Heart right ventricle (tissue), 16 donors: ENCODE measurements around the gene HAO1. TPM values are rescaled to one million over a fixed set of nuclear protein-coding genes. Genes with fewer than 3 reads are reported as not detected.

Source experiments
- ATAC-seq, 8 donors: fragments of 200-7000 bp; cut with Tn5 transposase; one replicate each; pipeline ENCODE4 v1.9.1; 2020; ENCODE audit warnings: mild to moderate bottlenecking in 8 of 8, moderate library complexity in 8 of 8, moderate number of reproducible peaks in 1 of 8
- DNase-seq, 2 donors: peaks; one replicate each; pipeline ENCODE4 v3.0.0-alpha.2; 2020
- H3K27ac ChIP-seq, 10 donors: fragments of 200-600 bp; sonication (generic) in 2 of 10; one replicate each; pipeline versions ENCODE4 v1.5.0 to v1.8.0; 2020 to 2022; ENCODE audit warnings: mild to moderate bottlenecking in 3 of 10
- H3K27me3 ChIP-seq, 7 donors: fragments of 200-600 bp; one replicate each; pipeline ENCODE4 v1.8.0; 2021 to 2022; ENCODE audit warnings: mild to moderate bottlenecking in 2 of 7
- H3K36me3 ChIP-seq, 9 donors: fragments of 200-600 bp; sonication (generic) in 1 of 9; one replicate each; pipeline versions ENCODE4 v1.5.0 to v1.8.0; 2020 to 2022; ENCODE audit warnings: mild to moderate bottlenecking in 2 of 9
- H3K4me1 ChIP-seq, 9 donors: fragments of 200-600 bp; sonication (generic) in 1 of 9; one replicate each; pipeline versions ENCODE4 v1.5.0 to v1.8.0; 2020 to 2022; ENCODE audit warnings: mild to moderate bottlenecking in 4 of 9
- H3K4me3 ChIP-seq, 10 donors: fragments of 200-600 bp; sonication (generic) in 2 of 10; one replicate each; pipeline versions ENCODE4 v1.5.0 to v1.8.0; 2020 to 2022; ENCODE audit warnings: mild to moderate bottlenecking in 7 of 10, moderate library complexity in 2 of 10
- H3K9me3 ChIP-seq, 11 donors: fragments of 200-600 bp in 10 of 11; sonication (generic) in 2 of 11; one replicate each; pipeline versions ENCODE4 v1.5.0 to v1.8.0; 2013 to 2022; ENCODE audit warnings: mild to moderate bottlenecking in 2 of 11, control low read depth in 1 of 11, moderate library complexity in 1 of 11
- CTCF ChIP-seq, 9 donors: fragments of 200-600 bp; sonication (generic) in 2 of 9; IDR thresholded peaks; one replicate each; pipeline versions ENCODE4 v1.5.0 to v1.8.0; 2021 to 2022; ENCODE audit warnings: antibody characterized with exemption in 9 of 9, mild to moderate bottlenecking in 5 of 9, moderate library complexity in 1 of 9
- WGBS, 2 donors: extraction: QIAGEN DNeasy Blood & Tissue Kit; methylation state at CpG; one replicate each; pipeline ENCODE4 v1.1.7; 2013; ENCODE audit warnings: inconsistent platforms in 1 of 2; 5-methylcytosine and 5-hydroxymethylcytosine counted together
- intact Hi-C, 10 donors: fragments of 100-400 bp; cut with DNase I; formaldehyde crosslinking; loops; one replicate each; pipeline versions ENCODE4 v1.11.1 to v1.14.2; 2022
- polyA plus RNA-seq, 2 donors: library from polyadenylated mRNA; stranded (reverse); fragments of 200-250 nt; gene quantifications; one replicate each; pipeline ENCODE4 v1.2.3, GENCODE V29; 2013
- total RNA-seq, 10 donors: library from RNA; stranded (reverse); fragmentation: NEBNext Ultra II Directional in 3 of 10; extraction: Animal tissue kit (Norgen Biotek cat#: 25700) in 3 of 10; gene quantifications; one replicate each; pipeline versions ENCODE4 v1.2.1 to v1.2.4, GENCODE V29; 2021 to 2023
- donor health status: Arrhythmogenic right ventricular cardiomyopathy.
- donor health status: ischemic (EF 13 %, LVEDD 7.1; RV severe dilation, severe dysfunction).
- donor health status: healthy with polysubstance abuse.
- donor health status: DM: no; HTN: yes; CAD: no.
- donor health status: DM: no; HTN: no; CAD: no.
- donor health status: ischemic (EF 25% LVEDD 6.9; RV normal size, moderate dysfunction).
- donor health status: ischemic (EF 25% LVEDD 5.7; RV mildly dilated, moderate dysfunction).
- donor health status: healthy.
- donor health status: DM: yes; HTN: yes; CAD: no.
- donor health status: Ischemic cardiomyopathy.
- donor health status: ischemic (EF 35%, LVEDD 5.7; RV mildly dilated, moderate dysfunction).
- donor health status: nonischemic (EF 11% LVEDD 7.7; RV severe dilation, severe dysfunction).
- donor health status: DM: yes; HTN: yes; CAD: no.
- donor health status: PGD.
- donor health status: ischemic (EF 29% LVEDD 5.4; RV normal size, mild dysfunction).
- donor health status: nonischemic (EF 23%, LVEDD 6.1; RV moderate dilation, normal function).

The HAO1 gene
- total and polyA plus RNA-seq, 12 donors: not detected

- ATAC-seq: no peak
- intact Hi-C loops: no loop called here
- Histone ChIP-seq H3K27ac (no peak overlapping the region), H3K4me1 (peaks cover 0 to 9% (median 0%) of the 10 kb centered on the region in 9 donors), H3K4me3 (no peak overlapping the region), H3K27me3 (no peaks in the 10 kb centered on the region), H3K36me3 (no peaks in the 10 kb centered on the region), H3K9me3 (no peaks in the 10 kb centered on the region)
- TF ChIP-seq CTCF (IDR thresholded peaks at IDR 0.05): no peak
- DNase-seq: no peak
- WGBS, 2 donors: 84 to 91% methylated on average over 4 of the region's 4 CpGs
Measured at GRCh38 chr20:7882076-7882475, 58.2 kb downstream of the HAO1 start.

- Histone ChIP-seq H3K36me3 (no peaks in the 10 kb centered on the region), H3K4me1 (peaks cover 0 to 9% (median 0%) of the 10 kb centered on the region in 9 donors), H3K9me3 (no peaks in the 10 kb centered on the region), H3K4me3 (no peak overlapping the region), H3K27me3 (no peaks in the 10 kb centered on the region), H3K27ac (no peak overlapping the region)
- intact Hi-C loops: no loop called here
- 79 to 80% methylated on average over 3 of the region's 3 CpGs for WGBS, 2 donors
- no peak for DNase-seq
- no peak for TF ChIP-seq CTCF (IDR thresholded peaks at IDR 0.05)
- ATAC-seq: no peak
Measured at GRCh38 chr20:7881551-7881950, 58.7 kb downstream of the HAO1 start.

GRCh38 chr20:7879883-7880282 lies 60.4 kb downstream of the HAO1 start:
- Histone ChIP-seq H3K27ac (no peak overlapping the region), H3K27me3 (no peaks in the 10 kb centered on the region), H3K4me3 (no peak overlapping the region), H3K36me3 (no peaks in the 10 kb centered on the region), H3K4me1 (peaks cover 0 to 9% (median 0%) of the 10 kb centered on the region in 9 donors), H3K9me3 (no peaks in the 10 kb centered on the region)
- WGBS, 2 donors: 32 to 46% methylated on average over 5 of the region's 5 CpGs
- TF ChIP-seq CTCF (IDR thresholded peaks at IDR 0.05): no peak
- ATAC-seq (no peak), DNase-seq (no peak)
- intact Hi-C loops: no loop called here

GRCh38 chr20:7868108-7868507 lies 72.2 kb downstream of the HAO1 start:
- WGBS, 2 donors: 64 to 71% methylated on average over 2 of the region's 2 CpGs
- no peak for DNase-seq
- Histone ChIP-seq H3K27ac (no peak overlapping the region), H3K27me3 (peaks cover 0 to 3% (median 0%) of the 10 kb centered on the region in 7 donors), H3K9me3 (peaks cover 0 to 12% (median 0%) of the 10 kb centered on the region in 11 donors), H3K4me1 (no peaks in the 10 kb centered on the region), H3K4me3 (no peak overlapping the region), H3K36me3 (no peaks in the 10 kb centered on the region)
- no peak for TF ChIP-seq CTCF (IDR thresholded peaks at IDR 0.05)
- intact Hi-C loops: loop anchor here in 3 of 10 donors (10.0 kb wide), 4 partner anchors 763 to 1103 kb away; partner anchors contain the start of gene BMP2 (in 1 of the 3)
- ATAC-seq: no peak
